Skeletal muscle cell (primary cell): Measurements from ENCODE around the gene PCDH19.
"Not testable (repeated sequence)": the region's sequence is repeated elsewhere in the genome, so short reads cannot be mapped to it uniquely, and the experiment has no call there.

Source experiments
- DNase-seq: peaks from one replicate; pipeline ENCODE4 v3.0.0-alpha.2; 2010; ENCODE audit warnings: low read depth
- H3K4me3 ChIP-seq: 2 replicates; pipeline ENCODE4 v1.5.1; 2011; ENCODE audit warnings: low read depth, mild to moderate bottlenecking, control low read depth, low read length, moderate library complexity

Gene PCDH19

GRCh38 chrX:100409610-100410590 lies at the start of gene PCDH19:
TSS of gene PCDH19 (minus strand) at chrX:100410273. CDS start at chrX:100408597, 1,676 bp downstream.
- peak; percentile 15 for DNase-seq
- H3K4me3 ChIP-seq: peak within 1 kb of the TSS; percentile 46

GRCh38 chrX:100449696-100450608 lies 39.9 kb upstream of the PCDH19 start:
- no peak overlapping the region for H3K4me3 ChIP-seq
- no peak for DNase-seq

- H3K4me3 ChIP-seq: peak overlapping the region; percentile 17
- no peak for DNase-seq
Measured at GRCh38 chrX:100447655-100448397, 37.8 kb upstream of the PCDH19 start.

- no peak for DNase-seq
Measured at GRCh38 chrX:100445593-100445992, 35.5 kb upstream of the PCDH19 start.

GRCh38 chrX:100441321-100441720 lies 31.2 kb upstream of the PCDH19 start:
- H3K4me3 ChIP-seq, DNase-seq: not testable (repeated sequence)

More at GRCh38 chrX:100445593-100445992, 35.5 kb upstream of the PCDH19 start:
- H3K4me3 ChIP-seq: no peak overlapping the region

- DNase-seq: no peak
- H3K4me3 ChIP-seq: no peak overlapping the region
Measured at GRCh38 chrX:100440006-100440405, 29.9 kb upstream of the PCDH19 start.

GRCh38 chrX:100435726-100436125 lies 25.7 kb upstream of the PCDH19 start:
- DNase-seq: no peak
- H3K4me3 ChIP-seq: no peak overlapping the region

- H3K4me3 ChIP-seq: no peak overlapping the region
- DNase-seq: no peak
Measured at GRCh38 chrX:100424012-100424411, 13.9 kb upstream of the PCDH19 start.

GRCh38 chrX:100418556-100418955 lies 8.5 kb upstream of the PCDH19 start:
- H3K4me3 ChIP-seq: no peak overlapping the region
- DNase-seq: no peak

GRCh38 chrX:100417681-100418080 lies 7.6 kb upstream of the PCDH19 start:
- peak; percentile 47 for DNase-seq

GRCh38 chrX:100413229-100413628 lies 3.2 kb upstream of the PCDH19 start:
- no peak overlapping the region for H3K4me3 ChIP-seq
- peak; percentile 8 for DNase-seq

More at GRCh38 chrX:100417681-100418080, 7.6 kb upstream of the PCDH19 start:
- no peak overlapping the region for H3K4me3 ChIP-seq

- no peak overlapping the region for H3K4me3 ChIP-seq
- DNase-seq: no peak
Measured at GRCh38 chrX:100411802-100412715, 2.0 kb upstream of the PCDH19 start.

- H3K4me3 ChIP-seq: peak overlapping the region; percentile 46
- DNase-seq: no peak
Measured at GRCh38 chrX:100410901-100411801, 1.1 kb upstream of the PCDH19 start.

- no peak for DNase-seq
- peak overlapping the region; percentile 46 for H3K4me3 ChIP-seq
Measured at GRCh38 chrX:100408713-100409609, 1.1 kb downstream of the PCDH19 start.

GRCh38 chrX:100407784-100408712 lies 2.0 kb downstream of the PCDH19 start:
- no peak for DNase-seq
- H3K4me3 ChIP-seq: no peak overlapping the region
